A673 (cell line): Measurements from ENCODE around the gene CCDC63.

Experiments used
- CTCF ChIP-seq: fragments of 300-800, 200-600 bp; sonication (generic); conservative IDR thresholded peaks from 2 replicates; pipeline ENCODE4 v1.5.1; 2017; ENCODE audit warnings: low read depth, mild to moderate bottlenecking, antibody characterized with exemption, low read length, moderate library complexity, mixed read lengths
- EZH2 ChIP-seq: fragments of 200-600 bp; sonication (generic); IDR thresholded peaks from 2 replicates; pipeline ENCODE4 v1.6.1; 2017; ENCODE audit warnings: borderline replicate concordance, low read depth, mild to moderate bottlenecking, mixed read lengths, antibody characterized with exemption, low read length; ENCODE audit not compliant: poor library complexity, severe bottlenecking

- TF ChIP-seq CTCF (no peak), EZH2 (no peak)
Measured at GRCh38 chr12:110936367-110937103, 89.7 kb downstream of the CCDC63 start.
